Prostate gland (tissue), 2 donors: ENCODE data around the gene FUNDC1. TPM values are rescaled to one million over a fixed set of nuclear protein-coding genes. Genes with fewer than 3 reads are reported as not detected.

ENCODE experiments used
- DNase-seq: peaks from one replicate; pipeline ENCODE4 v3.0.0-alpha.2; 2019; ENCODE audit warnings: low spot score
- H3K27ac ChIP-seq, 2 donors: fragments of 200-600 bp; sonication (generic); 2 replicates each; pipeline ENCODE4 v1.5.1; 2017 to 2019
- H3K27me3 ChIP-seq: fragments of 200-600 bp; sonication (generic); replicated peaks from 2 replicates; pipeline ENCODE4 v1.5.1; 2019; ENCODE audit not compliant: insufficient read depth
- H3K36me3 ChIP-seq, 2 donors: fragments of 200-600 bp; sonication (generic); 1 replicate in 1 of 2; 2 replicates in 1 of 2; pipeline versions ENCODE4 v1.5.1 to v1.8.1; 2017 to 2019
- H3K4me1 ChIP-seq: fragments of 200-600 bp; sonication (generic); replicated peaks from 2 replicates; pipeline ENCODE4 v1.5.1; 2019
- H3K4me3 ChIP-seq, 2 donors: fragments of 200-600 bp; sonication (generic); 2 replicates each; pipeline ENCODE4 v1.5.1; 2017 to 2019
- H3K9me3 ChIP-seq: fragments of 200-600 bp; sonication (generic); 2 replicates; pipeline ENCODE4 v1.5.1; 2017
- POLR2A ChIP-seq: fragments of 450-650 bp; IDR thresholded peaks from one replicate; pipeline ENCODE4 v1.6.1; 2016; ENCODE audit warnings: antibody characterized with exemption, mild to moderate bottlenecking
- POLR2AphosphoS5 ChIP-seq: sonication (generic); formaldehyde crosslinking; IDR thresholded peaks from one replicate; pipeline ENCODE4 v1.6.1; 2017; ENCODE audit warnings: antibody characterized with exemption
- WGBS: methylation state at CpG from one replicate; pipeline ENCODE4 v1.1.5; 2018; 5-methylcytosine and 5-hydroxymethylcytosine counted together
- intact Hi-C: fragments of 100-400 bp; cut with DNase I; formaldehyde crosslinking; loops from one replicate; pipeline ENCODE4 v1.14.2; 2022
- total RNA-seq, 2 donors: library from RNA; depleted of rRNA; stranded (reverse); fragments of >200 nt; gene quantifications; one replicate each; pipeline ENCODE4 v1.1.0, GENCODE V29; 2016
- TF ChIP-seq, protein P1 (sequence below), 4 experiments: fragments of 200-600 bp in 2 of 4; fragments of 450-650 bp in 2 of 4; sonication (generic) in 2 of 4; IDR thresholded peaks; 1 replicate in 3 of 4; 2 replicates in 1 of 4; pipeline ENCODE4 v1.5.1; 2016 to 2019; ENCODE audit warnings: antibody characterized with exemption in 4 of 4, mild to moderate bottlenecking in 2 of 4, moderate library complexity in 2 of 4

The FUNDC1 gene
- total RNA-seq, 2 donors from 2014 or later, result 12.0 to 12.2 TPM

- TF ChIP-seq, protein P1, sequence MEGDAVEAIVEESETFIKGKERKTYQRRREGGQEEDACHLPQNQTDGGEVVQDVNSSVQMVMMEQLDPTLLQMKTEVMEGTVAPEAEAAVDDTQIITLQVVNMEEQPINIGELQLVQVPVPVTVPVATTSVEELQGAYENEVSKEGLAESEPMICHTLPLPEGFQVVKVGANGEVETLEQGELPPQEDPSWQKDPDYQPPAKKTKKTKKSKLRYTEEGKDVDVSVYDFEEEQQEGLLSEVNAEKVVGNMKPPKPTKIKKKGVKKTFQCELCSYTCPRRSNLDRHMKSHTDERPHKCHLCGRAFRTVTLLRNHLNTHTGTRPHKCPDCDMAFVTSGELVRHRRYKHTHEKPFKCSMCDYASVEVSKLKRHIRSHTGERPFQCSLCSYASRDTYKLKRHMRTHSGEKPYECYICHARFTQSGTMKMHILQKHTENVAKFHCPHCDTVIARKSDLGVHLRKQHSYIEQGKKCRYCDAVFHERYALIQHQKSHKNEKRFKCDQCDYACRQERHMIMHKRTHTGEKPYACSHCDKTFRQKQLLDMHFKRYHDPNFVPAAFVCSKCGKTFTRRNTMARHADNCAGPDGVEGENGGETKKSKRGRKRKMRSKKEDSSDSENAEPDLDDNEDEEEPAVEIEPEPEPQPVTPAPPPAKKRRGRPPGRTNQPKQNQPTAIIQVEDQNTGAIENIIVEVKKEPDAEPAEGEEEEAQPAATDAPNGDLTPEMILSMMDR (IDR thresholded peaks at IDR 0.05), result no peak
- no peak for TF ChIP-seq POLR2A
- TF ChIP-seq POLR2AphosphoS5, result no peak
- intact Hi-C loops, result no loop called here
These were observed 58.6 kb downstream of the FUNDC1 start for GRCh38 chrX:44483965-44484606.

DNA sequence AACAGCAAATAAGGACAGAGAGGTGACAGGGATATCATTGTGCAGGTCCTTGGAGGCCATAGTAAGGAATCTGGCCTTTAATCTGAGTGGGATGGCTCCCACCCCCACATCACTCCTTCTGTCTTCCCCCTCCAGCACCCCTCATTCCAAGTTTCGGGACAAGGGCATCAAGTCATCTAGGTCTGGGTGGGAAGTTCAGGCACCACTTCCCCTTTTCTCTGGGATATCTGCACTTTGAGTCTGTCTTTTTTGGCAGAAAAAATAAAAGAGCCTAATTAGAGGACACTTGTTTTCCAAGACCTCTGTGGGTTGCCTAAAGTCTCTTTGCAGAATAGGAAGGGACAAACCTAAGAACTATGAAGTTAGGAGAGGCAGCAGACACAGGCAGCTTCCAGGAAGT lies 60.1 kb downstream of the FUNDC1 start:
- TF ChIP-seq, protein P1 (IDR thresholded peaks at IDR 0.05), result no peak
- TF ChIP-seq POLR2A (no peak), POLR2AphosphoS5 (no peak)

More at GRCh38 chrX:44483965-44484606, 58.6 kb downstream of the FUNDC1 start:
- H3K4me1 ChIP-seq, result no peaks in the 10 kb centered on the region
- no peaks in the 10 kb centered on the region for H3K27me3 ChIP-seq
- no peaks in the 10 kb centered on the region for H3K9me3 ChIP-seq
- no peaks in the 10 kb centered on the region for H3K36me3 ChIP-seq
- WGBS, result 90% methylated on average over 8 of the region's 8 CpGs
- no peak overlapping the region for H3K4me3 ChIP-seq
- DNase-seq, result no peak
- no peak overlapping the region for H3K27ac ChIP-seq

GRCh38 chrX:44480591-44480990 lies 62.1 kb downstream of the FUNDC1 start:
- Histone ChIP-seq H3K27me3 (no peaks in the 10 kb centered on the region), H3K27ac (no peak overlapping the region), H3K4me1 (no peaks in the 10 kb centered on the region), H3K4me3 (no peak overlapping the region), H3K36me3 (no peaks in the 10 kb centered on the region), H3K9me3 (no peaks in the 10 kb centered on the region)
- WGBS, result 30% methylated on average over 2 of the region's 2 CpGs
- TF ChIP-seq POLR2AphosphoS5, result no peak
- TF ChIP-seq, protein P1 (IDR thresholded peaks at IDR 0.05), result no peak
- TF ChIP-seq POLR2A, result no peak
- intact Hi-C loops, result no loop called here
- DNase-seq, result no peak

More for the DNA sequence above, 60.1 kb downstream of the FUNDC1 start:
- H3K9me3 ChIP-seq, result no peaks in the 10 kb centered on the region
- intact Hi-C loops, result no loop called here
- DNase-seq, result no peak
- no peaks in the 10 kb centered on the region for H3K36me3 ChIP-seq
- H3K4me3 ChIP-seq, result no peak overlapping the region
- no peak overlapping the region for H3K27ac ChIP-seq
- WGBS, result 100% methylated on average over 1 of the region's 1 CpG
- no peaks in the 10 kb centered on the region for H3K27me3 ChIP-seq
- H3K4me1 ChIP-seq, result no peaks in the 10 kb centered on the region

DNA sequence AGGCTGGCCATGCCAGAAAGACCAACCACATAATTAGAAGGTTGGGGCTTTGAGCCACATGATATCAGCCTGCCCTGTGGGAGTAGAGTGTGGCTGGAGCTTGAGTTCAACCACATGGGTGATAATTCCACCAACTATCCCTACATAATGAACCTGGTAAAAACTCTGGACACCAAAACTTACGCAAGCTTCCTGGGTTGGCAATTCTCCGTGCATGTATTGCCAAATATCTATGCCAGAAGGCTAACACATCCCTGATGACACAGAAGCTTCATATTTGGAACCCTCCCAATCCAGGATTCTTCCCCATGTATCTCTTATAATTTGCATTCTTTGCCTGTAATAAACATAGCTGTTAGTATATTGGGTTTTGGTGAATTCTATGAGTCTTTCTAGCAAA lies 68.2 kb downstream of the FUNDC1 start:
- H3K36me3 ChIP-seq, result no peaks in the 10 kb centered on the region
- intact Hi-C loops, result no loop called here
- no peaks in the 10 kb centered on the region for H3K27me3 ChIP-seq
- no peaks in the 10 kb centered on the region for H3K9me3 ChIP-seq
- no peak for TF ChIP-seq POLR2A
- H3K27ac ChIP-seq, result no peak overlapping the region
- 64% methylated on average over 2 of the region's 2 CpGs for WGBS
- no peak overlapping the region for H3K4me3 ChIP-seq
- no peaks in the 10 kb centered on the region for H3K4me1 ChIP-seq
- no peak for DNase-seq

Other genes with a start within 250 kb of the FUNDC1 start
- 1 to 10 TPM; 3.0 to 6.2 TPM for gene EFHC2, start 199.2 kb downstream of the FUNDC1 start, total RNA-seq